Kidney (tissue), 14 donors: ENCODE data around the gene ZCCHC2. TPM values are rescaled to one million over a fixed set of nuclear protein-coding genes. Genes with fewer than 3 reads are reported as not detected.

Experiments used
- DNase-seq, 5 donors: peaks; one replicate each; pipeline ENCODE4 v3.0.0-alpha.2; 2013 to 2020
- FAIRE-seq: peaks from 2 replicates; lab custom pipeline; 2012; peaks lifted over from hg19 to GRCh38; lab: Jason Lieb, UNC
- H3K27ac ChIP-seq, 2 donors: one replicate each; pipeline ENCODE4 v1.7.0; 2013; ENCODE audit warnings: low read depth in 2 of 2, low read length in 2 of 2, inconsistent platforms in 1 of 2
- H3K27me3 ChIP-seq: one replicate; pipeline ENCODE4 v1.7.1; 2013; ENCODE audit warnings: low read length, inconsistent platforms; ENCODE audit not compliant: control insufficient read depth, insufficient read depth
- H3K36me3 ChIP-seq, 3 donors: one replicate each; pipeline versions ENCODE4 v1.7.0 to v1.7.1; 2013; ENCODE audit warnings: low read length in 3 of 3, control low read depth in 1 of 3, inconsistent platforms in 1 of 3; ENCODE audit not compliant: insufficient read depth in 3 of 3, control insufficient read depth in 2 of 3
- H3K4me1 ChIP-seq, 3 donors: one replicate each; pipeline versions ENCODE4 v1.7.0 to v1.7.1; 2013; ENCODE audit warnings: low read length in 3 of 3, inconsistent platforms in 1 of 3, low read depth in 1 of 3; ENCODE audit not compliant: control insufficient read depth in 2 of 3, insufficient read depth in 2 of 3
- H3K4me3 ChIP-seq, 3 donors: one replicate each; pipeline versions ENCODE4 v1.7.0 to v1.8.1; 2013; ENCODE audit warnings: low read length in 3 of 3, control low read depth in 1 of 3, inconsistent platforms in 1 of 3
- H3K9ac ChIP-seq, 3 donors: one replicate each; pipeline versions ENCODE4 v1.7.0 to v1.7.1; 2013; ENCODE audit warnings: low read length in 3 of 3, control low read depth in 1 of 3, inconsistent platforms in 1 of 3
- H3K9me3 ChIP-seq, 3 donors: one replicate each; pipeline versions ENCODE4 v1.7.0 to v1.7.1; 2013; ENCODE audit warnings: low read length in 3 of 3, control low read depth in 1 of 3, inconsistent platforms in 1 of 3; ENCODE audit not compliant: control insufficient read depth in 2 of 3, insufficient read depth in 1 of 3
- CTCF ChIP-seq: IDR thresholded peaks from 3 replicates; pipeline ENCODE4 v1.5.1; 2012; ENCODE audit warnings: mild to moderate bottlenecking, moderate library complexity, borderline replicate concordance; ENCODE audit not compliant: insufficient read depth; ENCODE audit errors: extremely low read depth
- intact Hi-C: fragments of 100-400 bp; cut with DNase I; formaldehyde crosslinking; loops from one replicate; pipeline ENCODE4 v1.11.1; 2022
- polyA plus RNA-seq: library from polyadenylated mRNA; stranded (reverse); fragments of 350-450 nt; fragmentation: Illumina TruSeq; extraction: RNeasy Lipid Tissue Mini Kit (QIAGEN cat#74804); gene quantifications from one replicate; pipeline ENCODE4 v1.2.3, GENCODE V29; 2014; ENCODE audit warnings: low read depth, low replicate concordance; ENCODE audit not compliant: insufficient read depth
- total RNA-seq: library from RNA; stranded (reverse); fragmentation: NEBNext Ultra II Directional; extraction: Animal tissue kit (Norgen Biotek cat#: 25700); gene quantifications from one replicate; pipeline ENCODE4 v1.2.1, GENCODE V29; 2021
- donor health status: control.
- donor health status: control.
- donor health status: control.
- donor health status: control.
- donor health status: control.
- donor health status: DM: yes; HTN: yes; CAD: no.
- donor health status: Normal renal cell carcinoma (clear cell type).

ZCCHC2 gene
- total and polyA plus RNA-seq, 2 donors from 2014 or later: 5.5 to 22.1 TPM

GRCh38 chr18:62484941-62485340 lies 37.9 kb upstream of the ZCCHC2 start:
- H3K36me3 ChIP-seq: no peaks in the 10 kb centered on the region

GRCh38 chr18:62485684-62486083 lies 37.1 kb upstream of the ZCCHC2 start:
- DNase-seq (peak in 2 of 5 donors; percentile 1 to 7), FAIRE-seq (no peak)
- H3K4me3 ChIP-seq: no peak overlapping the region
- intact Hi-C loops: no loop called here
- H3K9ac ChIP-seq: no peak overlapping the region
- no peak for TF ChIP-seq CTCF
- H3K4me1 ChIP-seq: no peaks in the 10 kb centered on the region
- no peak overlapping the region for H3K27ac ChIP-seq
- H3K36me3 ChIP-seq: no peaks in the 10 kb centered on the region
- peaks cover 0 to 1% (median 0%) of the 10 kb centered on the region in 3 donors for H3K9me3 ChIP-seq
- no peaks in the 10 kb centered on the region for H3K27me3 ChIP-seq

More at GRCh38 chr18:62484941-62485340, 37.9 kb upstream of the ZCCHC2 start:
- Histone ChIP-seq H3K9ac (no peak overlapping the region), H3K4me3 (no peak overlapping the region), H3K27me3 (no peaks in the 10 kb centered on the region), H3K4me1 (no peaks in the 10 kb centered on the region), H3K27ac (no peak overlapping the region), H3K9me3 (peaks cover 0 to 9% (median 0%) of the 10 kb centered on the region in 3 donors)
- DNase-seq (no peak), FAIRE-seq (no peak)
- TF ChIP-seq CTCF: no peak
- intact Hi-C loops: no loop called here

- DNase-seq (peak in 2 of 5 donors; percentile 1 to 6), FAIRE-seq (no peak)
- intact Hi-C loops: no loop called here
- Histone ChIP-seq H3K4me1 (no peaks in the 10 kb centered on the region), H3K36me3 (no peaks in the 10 kb centered on the region), H3K27me3 (no peaks in the 10 kb centered on the region), H3K9ac (no peak overlapping the region), H3K27ac (no peak overlapping the region), H3K9me3 (no peaks in the 10 kb centered on the region), H3K4me3 (no peak overlapping the region)
- TF ChIP-seq CTCF: no peak
These were observed 36.4 kb upstream of the ZCCHC2 start for GRCh38 chr18:62486290-62486964.
